ENCODE measurements around the gene PLA2G15. TPM values are rescaled to one million over a fixed set of nuclear protein-coding genes. Genes with fewer than 3 reads are reported as not detected.

Gene PLA2G15
- total and polyA plus RNA-seq, 2 of the 13 experiments (the other 11 are each of a cell fraction or from before 2014, with no cell fraction given): 14.4 to 23.7 TPM

DNA sequence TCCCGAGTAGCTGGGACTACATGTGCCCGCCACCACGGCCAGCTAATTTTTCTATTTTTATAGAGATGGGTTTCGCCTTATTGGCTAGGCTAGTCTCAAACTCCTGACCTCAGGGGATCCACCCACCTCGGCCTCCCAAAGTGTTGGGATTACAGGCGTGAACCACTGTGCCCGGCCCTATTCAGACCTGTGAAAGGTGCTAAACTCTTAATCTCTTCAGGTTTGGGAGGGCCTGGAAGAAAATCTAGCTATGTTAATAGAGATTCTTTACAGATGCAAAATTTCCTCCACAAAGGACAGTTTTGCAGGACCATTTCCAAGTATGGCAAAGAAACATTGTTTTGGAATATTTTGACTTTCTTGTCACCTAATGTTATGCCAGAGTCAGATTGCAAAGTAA, 3.1 kb upstream of the PLA2G15 start:
- CTCF ChIA-PET (ENCODE audit: low intra/inter-chr PET ratio, low total read pairs): no interaction called here
- no peak overlapping the region for H3K9ac ChIP-seq (ENCODE audit: insufficient read depth, low read depth, low read length)
- no peak overlapping the region for H3K27ac ChIP-seq (ENCODE audit: extremely low read length, insufficient read depth, low read length)
- no peak for FAIRE-seq
- intact Hi-C loops (cut with micrococcal nuclease; ENCODE audit: unreplicated experiment) (no loop called here), in situ Hi-C loops (cut with HindIII; ENCODE audit: extremely low pct_ligation_motif_present, low pct_unique_long_range_greater_than_20kb) (no loop called here)
- H3K4me1 ChIP-seq (ENCODE audit: insufficient read depth, low read length): peaks cover 47% of the 10 kb centered on the region
- no peaks in the 10 kb centered on the region; a peak in 1 of 5 replicates for H3K27me3 ChIP-seq (ENCODE audit: control insufficient read depth in 1 of 2, insufficient read depth in 2 of 2, low read length in 2 of 2)
- BruUV-seq (replicated peaks): no TSS peak
- ATAC-seq: no peak
- whole genome bisulfite sequencing (ENCODE audit: low lambda C conversion rate): 85% methylated on average over 7 of the region's 7 CpGs
- no peaks in the 10 kb centered on the region for H3K36me3 ChIP-seq (replicated peaks in 1 of 2; ENCODE audit: control insufficient read depth in 1 of 2, insufficient read depth in 2 of 2, low read length in 2 of 2)
- POLR2A ChIA-PET: interaction anchor here (0.9 to 1.3 kb wide), 4 partner anchors 10 to 57 kb away, joined by 3 to 7 read pairs (median 3); partner anchors contain the start of gene SLC7A6
- no peak overlapping the region for H2AFZ ChIP-seq (ENCODE audit: low read length)
- H3K4me3 ChIP-seq (replicated peaks in 1 of 3; ENCODE audit: insufficient read depth in 1 of 3, low read depth in 2 of 3, low read length in 3 of 3): no peak overlapping the region
- H3K79me2 ChIP-seq (ENCODE audit: insufficient read depth, low read length): no peaks in the 10 kb centered on the region
- H4K20me1 ChIP-seq (ENCODE audit: insufficient read depth, low read length): no peaks in the 10 kb centered on the region
- no peaks in the 10 kb centered on the region for H3K9me3 ChIP-seq (ENCODE audit: low read length)
- peak; percentile 2; the same call in 1 of the 2 replicates for TF ChIP-seq ZNF460 (CRISPR knock-in tag; IDR thresholded peaks at IDR 0.05; ENCODE audit: borderline replicate concordance)
- no peak for TF ChIP-seq TGIF2 (CRISPR knock-in tag; IDR thresholded peaks at IDR 0.05)
- H3K4me2 ChIP-seq (ENCODE audit: low read depth, low read length): no peak overlapping the region
- no peak for DNase-seq (ENCODE audit: low spot score)

DNA sequence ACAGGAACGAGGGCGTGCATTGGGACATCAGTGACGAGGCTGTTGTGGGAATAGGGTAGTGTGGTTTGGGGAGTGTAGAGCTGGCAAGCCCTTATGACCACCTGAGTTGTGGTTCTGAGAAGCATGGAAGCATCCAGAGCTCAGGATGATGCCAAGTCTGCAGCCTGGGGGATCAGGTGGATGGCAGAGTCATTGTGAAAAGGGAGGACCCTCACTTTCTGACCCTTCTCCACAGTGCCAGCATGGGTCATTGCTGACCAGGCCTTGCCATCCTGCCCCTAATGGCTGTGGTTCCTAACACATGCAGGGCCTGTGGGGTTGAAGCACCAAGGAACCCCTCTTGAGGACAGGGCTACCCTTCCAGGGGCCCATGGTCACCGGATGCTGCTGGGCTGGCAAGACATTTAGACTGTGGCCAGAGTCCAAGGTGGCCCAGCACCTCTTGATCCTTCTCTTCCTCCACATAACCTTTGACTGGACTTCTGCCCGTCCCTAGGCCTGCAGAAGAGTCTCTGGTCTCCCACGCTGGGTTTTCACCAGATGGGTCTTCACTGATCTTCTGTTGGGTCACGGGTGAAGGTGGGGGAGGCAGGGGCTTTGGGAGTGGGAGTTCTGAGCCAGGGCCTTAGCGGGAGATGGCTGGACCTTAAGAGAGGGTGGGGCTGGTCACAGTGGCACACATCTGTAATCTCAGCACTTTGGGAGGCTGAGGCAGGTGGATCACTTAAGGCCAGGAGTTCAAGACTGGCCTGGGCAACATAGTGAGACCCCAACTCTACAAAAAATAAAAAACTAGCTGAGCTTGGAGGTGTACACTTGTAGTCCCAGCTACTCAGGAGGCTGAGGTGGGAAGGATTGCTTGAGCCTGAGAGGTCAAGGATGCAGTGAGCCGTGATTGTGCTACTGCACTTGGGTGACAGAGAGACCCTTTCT, 2.0 kb upstream of the PLA2G15 start:
- Histone ChIP-seq H3K9ac (ENCODE audit: insufficient read depth, low read depth, low read length) (no peak overlapping the region), H4K20me1 (ENCODE audit: insufficient read depth, low read length) (no peaks in the 10 kb centered on the region), H3K4me2 (ENCODE audit: low read depth, low read length) (0 out of 2 replicates have a peak overlapping the region, but pooled peaks have one; percentile 1), H3K79me2 (ENCODE audit: insufficient read depth, low read length) (no peaks in the 10 kb centered on the region), H3K4me1 (ENCODE audit: insufficient read depth, low read length) (peaks cover 52% of the 10 kb centered on the region), H3K9me3 (ENCODE audit: low read length) (no peaks in the 10 kb centered on the region), H3K4me3 (replicated peaks in 1 of 3; ENCODE audit: insufficient read depth in 1 of 3, low read depth in 2 of 3, low read length in 3 of 3) (no peak overlapping the region), H3K27ac (ENCODE audit: extremely low read length, insufficient read depth, low read length) (no peak overlapping the region), H3K27me3 (ENCODE audit: control insufficient read depth in 1 of 2, insufficient read depth in 2 of 2, low read length in 2 of 2) (no peaks in the 10 kb centered on the region; a peak in 1 of 5 replicates), H2AFZ (ENCODE audit: low read length) (no peak overlapping the region), H3K36me3 (replicated peaks in 1 of 2; ENCODE audit: control insufficient read depth in 1 of 2, insufficient read depth in 2 of 2, low read length in 2 of 2) (no peaks in the 10 kb centered on the region)
- DNase-seq (ENCODE audit: low spot score): no peak
- no peak for ATAC-seq
- intact Hi-C loops (cut with micrococcal nuclease; ENCODE audit: unreplicated experiment): no loop called here
- ChIA-PET POLR2A (interaction anchor here (0.9 to 2.9 kb wide), 5 partner anchors 8 to 68 kb away, joined by 3 to 23 read pairs (median 11); partner anchors contain the start of genes PRMT7, SLC7A6 and SLC7A6OS), CTCF (ENCODE audit: low intra/inter-chr PET ratio, low total read pairs) (no interaction called here)
- no peak for FAIRE-seq
- in situ Hi-C loops (cut with HindIII; ENCODE audit: extremely low pct_ligation_motif_present, low pct_unique_long_range_greater_than_20kb): no loop called here
- no TSS peak for BruUV-seq (replicated peaks)
- WGBS (ENCODE audit: low lambda C conversion rate): 54% methylated on average over 9 of the region's 9 CpGs
- TF ChIP-seq MED8 (CRISPR knock-in tag; IDR thresholded peaks at IDR 0.05; ENCODE audit: insufficient replicate concordance) (peak; percentile 16), CBX5 (CRISPR knock-in tag; IDR thresholded peaks at IDR 0.05; ENCODE audit: borderline replicate concordance) (no peak), ZNF143 (CRISPR knock-in tag; IDR thresholded peaks at IDR 0.05) (no peak), KDM6A (CRISPR knock-in tag; IDR thresholded peaks at IDR 0.05; ENCODE audit: low read depth) (no peak)
- TF ChIP-seq, protein P1, sequence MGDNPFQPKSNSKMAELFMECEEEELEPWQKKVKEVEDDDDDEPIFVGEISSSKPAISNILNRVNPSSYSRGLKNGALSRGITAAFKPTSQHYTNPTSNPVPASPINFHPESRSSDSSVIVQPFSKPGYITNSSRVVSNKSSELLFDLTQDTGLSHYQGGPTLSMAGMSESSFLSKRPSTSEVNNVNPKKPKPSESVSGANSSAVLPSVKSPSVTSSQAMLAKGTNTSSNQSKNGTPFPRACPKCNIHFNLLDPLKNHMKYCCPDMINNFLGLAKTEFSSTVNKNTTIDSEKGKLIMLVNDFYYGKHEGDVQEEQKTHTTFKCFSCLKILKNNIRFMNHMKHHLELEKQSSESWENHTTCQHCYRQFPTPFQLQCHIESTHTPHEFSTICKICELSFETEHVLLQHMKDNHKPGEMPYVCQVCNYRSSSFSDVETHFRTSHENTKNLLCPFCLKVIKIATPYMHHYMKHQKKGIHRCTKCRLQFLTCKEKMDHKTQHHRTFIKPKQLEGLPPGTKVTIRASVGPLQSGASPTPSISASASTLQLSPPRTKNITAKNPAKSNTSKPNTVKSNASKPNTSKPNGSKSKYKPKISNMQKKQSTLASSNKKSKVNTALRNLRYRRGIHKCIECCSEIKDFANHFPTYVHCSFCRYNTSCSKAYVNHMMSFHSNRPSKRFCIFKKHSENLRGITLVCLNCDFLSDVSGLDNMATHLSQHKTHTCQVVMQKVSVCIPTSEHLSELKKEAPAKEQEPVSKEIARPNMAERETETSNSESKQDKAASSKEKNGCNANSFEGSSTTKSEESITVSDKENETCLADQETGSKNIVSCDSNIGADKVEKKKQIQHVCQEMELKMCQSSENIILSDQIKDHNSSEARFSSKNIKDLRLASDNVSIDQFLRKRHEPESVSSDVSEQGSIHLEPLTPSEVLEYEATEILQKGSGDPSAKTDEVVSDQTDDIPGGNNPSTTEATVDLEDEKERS (CRISPR knock-in tag; IDR thresholded peaks at IDR 0.05): no peak

Data from HepG2 (cell line).